ENCODE results near the gene STK10. TPM values are rescaled to one million over a fixed set of nuclear protein-coding genes. Genes with fewer than 3 reads are reported as not detected.

Gene STK10
- total RNA-seq, 2 experiments from 2014 or later, result 301 to 316 TPM

DNA sequence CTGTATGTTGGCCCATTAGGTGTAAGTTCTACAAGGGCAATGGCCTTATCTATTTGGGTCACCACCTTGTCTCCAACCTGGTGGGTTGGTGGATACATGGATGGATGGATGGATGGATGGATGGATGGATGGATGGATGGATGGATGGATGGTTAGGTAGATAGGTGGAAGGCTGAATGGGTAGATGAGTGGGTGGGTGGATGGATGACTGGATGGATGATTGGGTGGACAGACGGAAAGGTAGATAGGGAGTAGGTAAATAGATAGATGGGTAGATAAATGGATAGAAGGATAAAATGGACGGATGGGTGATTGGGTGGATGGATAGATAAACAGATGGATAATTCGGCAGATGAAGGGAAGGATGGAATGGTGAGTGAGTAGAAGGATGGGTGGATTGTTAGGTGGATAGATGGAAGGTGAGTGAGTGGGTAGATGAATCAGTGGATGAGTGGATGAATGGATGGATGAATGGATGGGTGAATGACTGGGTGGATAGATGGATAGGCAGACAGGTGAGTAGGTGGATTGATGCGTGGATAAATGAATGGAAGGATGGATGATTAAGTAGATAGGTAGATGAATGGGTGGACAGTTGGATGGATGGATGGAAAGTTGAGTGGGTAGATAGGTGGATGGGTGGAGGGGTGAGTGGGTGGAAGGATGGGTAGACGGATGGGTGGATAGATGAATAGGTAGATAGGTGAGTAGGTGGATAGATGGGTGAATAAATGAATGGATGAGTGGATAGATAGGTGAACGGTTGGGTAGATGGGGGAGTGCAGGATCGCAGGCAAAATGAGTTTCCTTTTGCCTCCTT lies 98.5 kb downstream of the STK10 start:
- no peaks in the 10 kb centered on the region for H3K27me3 Mint-ChIP-seq
- peak overlapping the region; percentile 8 for H3K27ac Mint-ChIP-seq
- no peak overlapping the region for H3K4me3 Mint-ChIP-seq
- ChIA-PET CTCF (no interaction called here), POLR2A (no interaction called here)
- H3K36me3 Mint-ChIP-seq (ENCODE audit: low read depth), result peaks cover 55% of the 10 kb centered on the region
- peaks cover 6% of the 10 kb centered on the region for H3K4me1 Mint-ChIP-seq
- no peak for DNase-seq
- no peaks in the 10 kb centered on the region for H3K9me3 Mint-ChIP-seq

GRCh38 chr5:172088801-172089200 lies 99.2 kb downstream of the STK10 start:
- H3K27me3 Mint-ChIP-seq, result no peaks in the 10 kb centered on the region
- peaks cover 56% of the 10 kb centered on the region for H3K36me3 Mint-ChIP-seq (ENCODE audit: low read depth)
- H3K4me3 Mint-ChIP-seq, result no peak overlapping the region
- CTCF ChIA-PET, result interaction anchor here (1.3 kb wide), 1 partner anchor 100 kb away, joined by 4 read pairs; the partner anchor contains the start of gene STK10
- H3K9me3 Mint-ChIP-seq, result no peaks in the 10 kb centered on the region
- H3K27ac Mint-ChIP-seq, result peak overlapping the region; percentile 11
- H3K4me1 Mint-ChIP-seq, result peaks cover 6% of the 10 kb centered on the region
- POLR2A ChIA-PET, result no interaction called here
- no peak for DNase-seq

- H3K9me3 Mint-ChIP-seq, result no peaks in the 10 kb centered on the region
- no peaks in the 10 kb centered on the region for H3K27me3 Mint-ChIP-seq
- no peak for DNase-seq
- H3K4me1 Mint-ChIP-seq, result peaks cover 6% of the 10 kb centered on the region
- H3K27ac Mint-ChIP-seq, result peak overlapping the region; percentile 52
- CTCF ChIA-PET, result no interaction called here
- no peak overlapping the region for H3K4me3 Mint-ChIP-seq
- POLR2A ChIA-PET, result interaction anchor here (0.7 to 1.5 kb wide), 2 partner anchors 9 to 23 kb away, joined by 3 read pairs; no protein-coding TSS in a partner anchor
- H3K36me3 Mint-ChIP-seq (ENCODE audit: low read depth), result peaks cover 61% of the 10 kb centered on the region
Observed at GRCh38 chr5:172086194-172086975, 101.6 kb downstream of the STK10 start.

GRCh38 chr5:172085738-172086137 lies 102.3 kb downstream of the STK10 start:
- DNase-seq, result no peak

DNA sequence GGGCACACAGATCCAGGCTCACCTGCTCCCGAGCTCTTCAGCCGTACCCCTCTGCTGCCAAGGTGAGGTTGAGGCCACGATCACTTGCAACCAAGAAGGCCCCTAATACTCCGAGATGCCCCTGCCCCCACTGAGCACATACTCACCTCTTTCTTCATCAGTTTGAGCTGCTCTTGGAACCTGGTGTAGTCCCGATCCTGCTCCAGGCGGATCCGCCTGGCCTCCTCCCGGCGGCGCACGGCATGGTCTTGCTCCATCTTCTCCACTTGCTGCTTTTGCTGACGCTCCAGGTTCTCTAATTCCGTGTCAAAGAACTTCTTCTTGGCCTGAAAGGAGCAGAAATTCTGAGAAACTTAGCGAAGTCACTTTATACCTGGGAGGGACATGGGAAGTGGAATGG lies 105.8 kb downstream of the STK10 start:
- ChIA-PET CTCF (interaction anchor here (0.6 to 1.3 kb wide), 2 partner anchors 11 to 15 kb away, joined by 5 to 6 read pairs; no protein-coding TSS in a partner anchor), POLR2A (interaction anchor here (0.7 kb wide), 1 partner anchor 12 kb away, joined by 3 read pairs; no protein-coding TSS in a partner anchor)
- Mint-ChIP-seq H3K27ac (no peak overlapping the region), H3K4me1 (peaks cover 23% of the 10 kb centered on the region), H3K36me3 (ENCODE audit: low read depth) (peaks cover 71% of the 10 kb centered on the region), H3K27me3 (no peaks in the 10 kb centered on the region), H3K4me3 (no peak overlapping the region), H3K9me3 (no peaks in the 10 kb centered on the region)
- DNase-seq, result no peak

More at GRCh38 chr5:172085738-172086137, 102.3 kb downstream of the STK10 start:
- Mint-ChIP-seq H3K4me3 (no peak overlapping the region), H3K27ac (peak overlapping the region; percentile 52), H3K9me3 (no peaks in the 10 kb centered on the region), H3K36me3 (ENCODE audit: low read depth) (peaks cover 60% of the 10 kb centered on the region), H3K27me3 (no peaks in the 10 kb centered on the region), H3K4me1 (peaks cover 8% of the 10 kb centered on the region)
- CTCF ChIA-PET, result no interaction called here
- POLR2A ChIA-PET, result interaction anchor here (1.5 kb wide), 1 partner anchor 10 kb away, joined by 3 read pairs; no protein-coding TSS in a partner anchor

- Mint-ChIP-seq H3K9me3 (no peaks in the 10 kb centered on the region), H3K4me1 (peaks cover 23% of the 10 kb centered on the region), H3K27ac (no peak overlapping the region), H3K27me3 (no peaks in the 10 kb centered on the region), H3K4me3 (no peak overlapping the region), H3K36me3 (ENCODE audit: low read depth) (peaks cover 78% of the 10 kb centered on the region)
- ChIA-PET POLR2A (interaction anchor here (1.5 kb wide), 1 partner anchor 108 kb away, joined by 5 read pairs; the partner anchor contains the start of gene STK10), CTCF (interaction anchor here (1.1 kb wide), 2 partner anchors 20 to 109 kb away, joined by 3 read pairs; no protein-coding TSS in a partner anchor)
- no peak for DNase-seq
Observed at GRCh38 chr5:172079876-172080275, 108.1 kb downstream of the STK10 start.

- Mint-ChIP-seq H3K9me3 (no peaks in the 10 kb centered on the region), H3K27ac (peak overlapping the region; percentile 78), H3K36me3 (ENCODE audit: low read depth) (peaks cover 83% of the 10 kb centered on the region), H3K27me3 (no peaks in the 10 kb centered on the region), H3K4me1 (peaks cover 27% of the 10 kb centered on the region), H3K4me3 (no peak overlapping the region)
- CTCF ChIA-PET, result interaction anchor here (0.6 kb wide), 1 partner anchor 69 kb away, joined by 3 read pairs; no protein-coding TSS in a partner anchor
- DNase-seq, result no peak
- POLR2A ChIA-PET, result interaction anchor here (1.5 kb wide), 2 partner anchors 13 to 109 kb away, joined by 3 to 5 read pairs; partner anchors contain the start of gene STK10
Observed at GRCh38 chr5:172078726-172079345, 109.2 kb downstream of the STK10 start.

DNA sequence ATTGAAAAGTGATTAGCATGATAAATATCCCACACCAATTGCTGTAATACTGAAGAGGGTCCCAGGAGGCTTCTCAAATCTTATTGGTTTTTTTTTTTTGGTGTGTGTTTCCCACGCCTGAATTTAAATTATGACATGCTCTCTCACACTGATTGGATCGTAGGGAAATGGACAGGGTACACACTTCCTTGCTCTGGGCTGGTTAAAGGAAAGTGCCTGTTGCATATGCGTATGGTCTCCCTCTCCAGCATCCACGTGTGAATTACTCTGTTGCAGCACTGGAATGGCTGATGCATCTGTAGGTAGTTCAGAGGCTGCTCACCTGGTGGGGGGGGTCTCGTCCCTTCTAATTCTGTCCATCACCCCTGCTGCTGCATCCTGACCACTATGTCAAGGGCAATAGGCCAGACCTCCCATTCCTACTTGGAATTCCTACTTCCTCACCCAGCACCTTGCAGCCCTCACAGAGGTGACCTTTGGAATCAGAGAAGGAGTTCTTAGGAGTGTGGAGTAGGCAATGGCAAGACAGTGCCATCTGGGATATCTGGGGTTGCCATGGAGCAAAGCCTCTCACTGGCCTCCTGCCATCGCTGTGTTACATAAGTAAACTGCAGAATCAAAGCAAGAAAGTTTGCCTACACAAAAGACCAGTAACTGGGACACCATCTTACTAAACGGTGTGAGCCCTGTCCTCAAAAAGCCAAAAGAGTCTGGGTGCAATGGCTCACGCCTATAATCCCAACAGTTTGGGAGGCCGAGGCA lies 110.2 kb downstream of the STK10 start:
- CTCF ChIA-PET, result interaction anchor here (1.0 kb wide), 1 partner anchor 110 kb away, joined by 4 read pairs; the partner anchor contains the start of gene STK10
- Mint-ChIP-seq H3K27me3 (no peaks in the 10 kb centered on the region), H3K9me3 (no peaks in the 10 kb centered on the region), H3K36me3 (ENCODE audit: low read depth) (peaks cover 80% of the 10 kb centered on the region), H3K4me1 (peaks cover 27% of the 10 kb centered on the region), H3K4me3 (no peak overlapping the region), H3K27ac (peak overlapping the region; percentile 54)
- POLR2A ChIA-PET, result interaction anchor here (1.0 to 1.5 kb wide), 2 partner anchors 14 to 97 kb away, joined by 3 read pairs; no protein-coding TSS in a partner anchor
- DNase-seq, result no peak

DNA sequence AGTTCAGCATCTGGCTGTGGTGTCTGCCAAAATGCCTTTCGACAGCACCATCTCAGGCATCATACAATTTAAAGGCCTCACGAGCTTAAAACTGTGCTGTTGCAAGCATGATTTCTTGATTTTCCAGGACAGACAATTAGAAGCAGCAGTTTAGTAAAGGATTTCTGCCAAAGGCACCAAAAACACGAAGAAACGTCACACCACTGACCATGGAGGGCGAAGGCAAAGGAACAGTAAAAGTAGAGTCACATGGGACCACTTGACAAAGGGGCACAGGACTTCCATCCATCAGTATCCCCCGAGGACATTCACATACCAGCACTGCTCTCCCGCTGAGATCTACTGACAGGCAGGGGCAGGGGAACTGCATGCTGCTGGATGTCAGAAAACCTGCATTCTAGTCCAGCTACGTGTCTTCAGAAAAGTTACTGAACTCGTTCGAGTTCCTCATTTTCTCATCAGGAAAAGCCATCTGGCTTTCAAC lies 111.2 kb downstream of the STK10 start:
- peaks cover 74% of the 10 kb centered on the region for H3K36me3 Mint-ChIP-seq (ENCODE audit: low read depth)
- no peak for DNase-seq
- no peaks in the 10 kb centered on the region for H3K9me3 Mint-ChIP-seq
- H3K4me1 Mint-ChIP-seq, result peaks cover 32% of the 10 kb centered on the region
- H3K27ac Mint-ChIP-seq, result no peak overlapping the region
- no peaks in the 10 kb centered on the region for H3K27me3 Mint-ChIP-seq
- H3K4me3 Mint-ChIP-seq, result no peak overlapping the region
- POLR2A ChIA-PET, result interaction anchor here (1.0 kb wide), 1 partner anchor 99 kb away, joined by 3 read pairs; no protein-coding TSS in a partner anchor
- CTCF ChIA-PET, result interaction anchor here (1.0 kb wide), 1 partner anchor 111 kb away, joined by 4 read pairs; the partner anchor contains the start of gene STK10

GRCh38 chr5:172075656-172076055 lies 112.4 kb downstream of the STK10 start:
- Mint-ChIP-seq H3K9me3 (no peaks in the 10 kb centered on the region), H3K36me3 (ENCODE audit: low read depth) (peaks cover 72% of the 10 kb centered on the region), H3K4me3 (no peak overlapping the region), H3K27ac (no peak overlapping the region), H3K4me1 (peaks cover 37% of the 10 kb centered on the region), H3K27me3 (no peaks in the 10 kb centered on the region)
- ChIA-PET POLR2A (no interaction called here), CTCF (no interaction called here)
- DNase-seq, result no peak

DNA sequence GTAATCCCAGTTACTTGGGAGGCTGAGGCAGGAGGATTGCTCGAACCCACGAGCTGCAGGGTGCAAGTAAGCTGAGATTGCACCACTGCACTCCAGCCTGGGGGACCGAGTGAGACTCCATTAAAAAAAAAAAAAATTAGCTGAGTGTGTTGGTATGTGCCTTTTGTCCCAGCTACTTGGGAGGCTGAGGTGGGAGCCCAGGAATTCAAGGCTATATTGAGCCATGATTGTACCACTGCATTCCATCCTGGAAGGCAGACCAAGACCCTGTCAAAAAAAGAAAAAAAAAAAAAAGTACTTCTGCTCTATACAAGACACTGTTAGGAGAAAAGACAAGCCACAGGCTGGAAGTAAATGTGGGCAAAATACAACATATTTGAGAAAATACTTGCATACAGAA lies 113.1 kb downstream of the STK10 start:
- Mint-ChIP-seq H3K36me3 (ENCODE audit: low read depth) (peaks cover 70% of the 10 kb centered on the region), H3K27ac (no peak overlapping the region), H3K4me3 (no peak overlapping the region), H3K9me3 (no peaks in the 10 kb centered on the region), H3K27me3 (no peaks in the 10 kb centered on the region), H3K4me1 (peaks cover 35% of the 10 kb centered on the region)
- CTCF ChIA-PET, result no interaction called here
- DNase-seq, result no peak
- POLR2A ChIA-PET, result no interaction called here

All from activated CD4-positive, alpha-beta memory T cell treated with anti-CD3 and anti-CD28 coated beads, Interleukin-2, amount 10 ng/mL, durations not matched to agents 7 days and 5 days (primary cell).